ENCODE data around the gene LONP2.
"Not testable (repeated sequence)": the region's sequence is repeated elsewhere in the genome, so short reads cannot be mapped to it uniquely, and the experiment has no call there.

The LONP2 gene

DNA sequence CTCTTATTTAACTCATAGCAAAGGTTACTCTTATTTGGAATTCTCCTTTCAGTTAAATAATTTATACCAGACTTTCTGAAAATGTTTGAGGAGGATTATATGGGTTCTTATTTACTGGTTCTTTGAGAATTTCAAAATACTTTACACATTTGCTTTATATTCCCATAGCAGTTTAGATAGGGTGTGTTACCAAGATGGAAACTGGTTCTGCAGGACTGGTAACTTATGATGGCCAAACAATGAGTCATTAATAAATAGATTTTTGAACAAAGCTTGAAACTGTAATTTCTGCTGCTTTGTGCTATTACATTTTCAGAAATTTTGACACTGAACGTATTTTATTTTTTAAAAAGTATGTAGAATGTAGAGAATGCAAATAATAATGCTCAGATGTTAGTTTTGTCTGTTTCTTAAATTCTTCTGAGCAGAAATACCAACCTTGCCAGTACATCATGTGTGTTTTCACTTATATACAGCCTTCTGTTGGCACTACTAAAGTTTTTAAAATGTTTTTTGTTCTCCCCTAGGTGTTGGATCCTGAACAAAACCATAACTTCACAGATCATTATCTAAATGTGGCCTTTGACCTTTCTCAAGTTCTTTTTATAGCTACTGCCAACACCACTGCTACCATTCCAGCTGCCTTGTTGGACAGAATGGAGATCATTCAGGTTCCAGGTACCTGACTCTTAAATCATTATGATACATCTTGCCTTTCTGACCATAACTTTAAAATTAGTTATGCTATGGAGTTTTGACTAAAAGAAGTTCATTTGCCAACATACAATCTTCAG lies 51.6 kb downstream of the LONP2 start:
- DNase-seq: no peak

DNA sequence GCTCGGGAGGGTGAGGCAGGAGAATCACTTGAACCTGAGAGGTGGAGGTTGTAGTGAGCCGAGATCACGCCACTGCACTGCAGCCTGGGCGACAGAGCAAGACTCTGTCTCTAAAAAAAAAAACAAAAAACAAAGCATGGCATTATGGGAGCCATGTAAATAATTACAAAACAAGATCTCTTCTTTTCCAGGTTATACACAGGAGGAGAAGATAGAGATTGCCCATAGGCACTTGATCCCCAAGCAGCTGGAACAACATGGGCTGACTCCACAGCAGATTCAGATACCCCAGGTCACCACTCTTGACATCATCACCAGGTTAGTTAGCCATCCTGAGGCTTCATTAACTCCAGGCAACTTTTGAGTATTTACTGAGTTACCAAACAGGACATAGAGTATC lies 55.4 kb downstream of the LONP2 start:
- no peak for DNase-seq

DNA sequence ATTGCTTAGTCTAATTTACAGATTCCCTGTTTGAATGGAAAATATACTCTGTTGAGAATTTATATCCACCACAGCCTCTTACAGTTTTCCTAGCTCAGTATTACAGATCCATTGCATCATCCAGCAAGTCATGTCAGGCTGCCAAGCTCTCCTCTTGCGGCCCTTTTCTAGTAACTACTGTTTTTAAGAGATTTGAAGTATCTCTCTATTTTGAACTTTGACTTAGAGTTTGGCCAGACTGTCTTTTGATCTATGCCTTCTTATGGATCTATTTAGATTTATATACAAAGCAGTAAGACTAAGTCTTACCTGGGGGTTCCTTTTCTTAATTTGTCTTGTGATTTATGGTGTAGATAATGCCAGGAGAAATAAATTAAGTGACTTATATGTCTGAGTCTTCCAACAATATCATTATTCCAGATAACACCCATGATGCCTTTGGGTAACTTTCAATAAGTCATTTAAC lies 56.3 kb downstream of the LONP2 start:
- peak; percentile 30 for DNase-seq

DNA sequence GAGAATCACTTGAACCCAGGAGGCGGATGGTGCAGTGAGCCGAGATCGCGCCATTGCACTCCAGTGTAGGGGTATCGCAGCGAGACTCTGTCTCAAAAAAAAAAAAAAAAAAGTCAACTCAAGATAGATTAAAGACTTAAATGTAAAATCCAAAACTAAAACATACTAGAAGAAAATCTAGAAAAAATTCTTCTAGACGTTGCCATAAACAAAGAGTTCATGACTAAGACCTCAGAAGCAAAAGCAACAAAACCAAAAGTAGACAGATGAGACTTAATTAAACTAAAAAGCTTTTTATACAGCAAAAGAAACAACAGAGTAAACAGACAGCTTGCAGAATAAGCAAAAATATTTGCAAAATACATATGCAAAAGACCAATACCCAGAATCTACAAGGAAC lies 64.4 kb downstream of the LONP2 start:
- DNase-seq: no peak

DNA sequence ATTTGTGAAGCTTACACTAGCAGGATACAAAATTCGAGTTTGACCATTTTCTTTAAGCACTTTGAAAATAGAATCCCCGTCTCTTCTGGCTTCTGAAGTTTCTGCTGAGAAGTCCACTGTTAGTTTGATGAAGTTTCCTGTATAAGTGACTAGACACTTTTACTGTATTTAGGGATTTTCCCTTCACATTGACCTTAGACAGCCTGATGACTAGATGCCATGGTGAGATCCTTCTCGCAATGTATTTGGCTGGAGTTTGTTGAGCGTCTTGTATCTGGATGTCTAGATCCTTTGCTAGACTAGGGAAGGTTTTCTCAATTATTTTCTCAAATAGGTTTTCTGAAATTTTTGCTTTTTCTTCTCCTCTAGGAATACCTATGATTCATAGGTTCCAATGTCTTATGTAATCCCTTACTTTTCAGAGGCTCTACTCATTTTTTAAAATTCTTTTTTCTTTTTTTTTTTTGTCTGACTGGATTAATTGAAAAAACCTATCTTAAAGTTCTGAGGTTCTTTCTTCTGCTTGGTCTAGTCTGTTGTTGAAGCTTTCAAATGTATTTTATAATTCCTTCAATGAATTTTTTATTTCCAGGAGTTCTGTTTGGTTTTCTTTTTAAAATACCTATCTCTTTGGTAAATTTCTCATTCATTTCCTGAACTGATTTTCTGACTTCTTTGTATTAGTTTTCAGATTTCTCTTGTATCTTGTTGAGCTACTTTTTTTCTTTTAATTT lies 67.0 kb downstream of the LONP2 start:
- no peak for DNase-seq

DNA sequence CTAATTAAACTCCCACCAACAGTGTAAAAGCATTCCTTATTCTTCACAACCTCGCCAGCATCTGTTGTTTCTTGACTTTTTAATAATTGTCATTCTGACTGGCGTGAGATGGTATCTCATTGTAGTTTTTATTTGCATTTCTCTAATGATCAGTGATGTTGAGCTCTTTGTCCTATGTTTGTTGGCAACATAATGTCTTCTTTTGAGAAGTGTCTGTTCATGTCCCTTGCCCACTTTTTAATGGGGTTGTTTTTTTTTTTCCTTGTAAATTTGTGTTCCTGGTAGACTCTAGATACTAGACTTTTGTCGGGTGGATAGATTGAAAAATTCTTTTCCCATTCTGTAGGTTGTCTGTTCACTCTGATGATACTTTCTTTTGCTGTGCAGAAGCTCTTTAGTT lies 69.8 kb downstream of the LONP2 start:
- not testable (repeated sequence) for DNase-seq

DNA sequence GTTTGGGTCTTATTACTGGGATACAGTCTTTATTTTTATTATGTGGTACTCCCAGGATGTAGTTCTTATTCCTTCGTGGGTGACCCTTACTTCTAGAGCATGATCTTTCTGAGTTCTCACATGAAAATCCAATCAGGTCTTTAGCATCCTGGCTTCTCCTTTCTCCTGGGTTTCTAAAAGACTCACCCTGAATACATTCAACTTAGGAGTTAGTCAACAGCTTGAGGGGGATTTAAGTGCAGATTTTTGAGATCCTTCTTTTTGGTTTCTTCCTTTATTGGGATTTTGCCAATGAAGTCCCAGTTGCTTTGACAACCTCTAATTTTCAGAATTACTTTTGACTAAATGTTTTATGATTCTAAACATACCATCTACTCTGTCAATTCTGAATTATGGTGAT lies 72.9 kb downstream of the LONP2 start:
- no peak for DNase-seq

DNA sequence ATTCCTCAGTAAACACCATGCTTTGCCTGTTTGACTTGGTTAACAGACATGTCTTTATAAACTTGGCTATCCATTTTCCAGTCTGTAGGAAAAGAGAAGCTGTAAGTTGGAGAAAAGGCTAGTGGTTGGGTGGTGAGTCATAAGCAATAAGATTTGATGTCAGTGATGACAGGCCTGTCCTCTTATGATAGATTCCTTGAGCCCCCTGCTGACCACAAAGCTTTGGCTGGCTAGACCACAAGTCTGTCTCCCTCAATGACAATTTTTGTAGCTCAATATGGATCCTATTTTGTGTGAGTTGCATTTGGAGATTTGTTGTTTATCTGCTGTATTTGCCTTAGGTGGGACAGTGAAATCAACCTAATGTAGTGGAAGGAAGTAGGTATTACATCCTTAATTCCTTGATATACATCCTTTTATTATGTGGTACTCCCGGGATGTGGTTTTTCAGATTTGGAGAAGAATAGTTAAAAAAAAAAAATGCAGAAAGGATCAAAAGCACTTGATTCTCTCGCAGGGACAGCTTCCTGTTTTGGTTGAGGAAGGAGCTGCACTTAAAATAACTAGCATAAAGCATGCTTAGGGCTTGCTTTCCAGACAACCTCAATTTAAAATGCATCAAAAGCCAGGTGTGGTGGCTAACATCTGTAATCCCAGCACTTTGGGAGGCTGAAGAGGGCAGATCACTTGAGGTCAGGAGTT lies 73.7 kb downstream of the LONP2 start:
- DNase-seq: peak; percentile 92

DNA sequence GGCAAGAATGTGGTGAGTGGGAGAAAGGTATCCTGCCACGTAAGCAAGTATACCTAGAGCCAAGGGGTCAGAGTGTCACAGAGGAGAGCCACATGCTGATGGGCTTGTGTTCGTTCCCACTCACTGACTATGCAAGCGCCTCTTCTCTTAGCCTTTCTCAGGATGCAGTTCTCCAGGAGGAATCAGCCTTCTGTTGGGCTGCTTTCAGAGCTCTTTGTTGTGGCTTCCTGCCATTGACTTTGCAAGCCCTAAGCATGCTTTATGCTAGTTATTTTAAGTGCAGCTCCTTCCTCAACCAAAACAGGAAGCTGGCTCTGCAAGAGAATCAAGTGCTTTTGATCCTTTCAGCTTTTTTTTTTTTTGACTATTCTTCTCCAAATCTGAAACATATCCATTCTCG lies 74.5 kb downstream of the LONP2 start:
- DNase-seq: peak; percentile 90

DNA sequence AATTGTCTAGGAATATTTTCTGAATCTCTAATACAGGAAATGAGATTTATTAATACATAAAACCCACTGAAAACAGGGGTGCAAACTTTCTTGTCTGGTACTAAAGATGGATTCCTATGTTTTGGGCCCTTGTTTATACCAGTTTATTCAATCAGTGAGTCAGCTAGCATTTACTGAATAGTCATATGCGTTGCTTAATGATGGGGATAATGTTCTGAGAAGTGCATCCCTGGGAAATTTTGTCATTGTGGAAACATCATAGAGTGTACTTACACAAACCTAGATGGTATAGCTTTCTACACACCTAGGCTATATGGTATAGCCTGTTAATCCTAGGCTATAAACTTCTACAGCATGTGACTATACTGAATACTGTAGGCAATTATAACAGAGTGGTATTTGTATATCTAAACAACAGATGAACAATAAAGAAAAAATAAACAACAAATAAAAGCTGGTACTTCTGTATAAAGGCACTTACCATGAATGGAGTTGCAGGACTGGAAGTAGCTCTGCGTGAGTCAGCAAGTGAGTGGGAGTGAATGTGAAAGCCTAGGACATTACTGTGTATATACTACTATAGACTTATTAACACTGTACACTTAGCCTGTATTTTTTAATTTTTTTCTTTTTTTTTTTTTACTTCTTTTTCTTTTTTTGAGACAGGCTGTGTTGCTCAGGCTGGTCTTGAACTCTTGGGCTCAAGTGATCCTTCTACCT lies 77.4 kb downstream of the LONP2 start:
- DNase-seq: no peak

DNA sequence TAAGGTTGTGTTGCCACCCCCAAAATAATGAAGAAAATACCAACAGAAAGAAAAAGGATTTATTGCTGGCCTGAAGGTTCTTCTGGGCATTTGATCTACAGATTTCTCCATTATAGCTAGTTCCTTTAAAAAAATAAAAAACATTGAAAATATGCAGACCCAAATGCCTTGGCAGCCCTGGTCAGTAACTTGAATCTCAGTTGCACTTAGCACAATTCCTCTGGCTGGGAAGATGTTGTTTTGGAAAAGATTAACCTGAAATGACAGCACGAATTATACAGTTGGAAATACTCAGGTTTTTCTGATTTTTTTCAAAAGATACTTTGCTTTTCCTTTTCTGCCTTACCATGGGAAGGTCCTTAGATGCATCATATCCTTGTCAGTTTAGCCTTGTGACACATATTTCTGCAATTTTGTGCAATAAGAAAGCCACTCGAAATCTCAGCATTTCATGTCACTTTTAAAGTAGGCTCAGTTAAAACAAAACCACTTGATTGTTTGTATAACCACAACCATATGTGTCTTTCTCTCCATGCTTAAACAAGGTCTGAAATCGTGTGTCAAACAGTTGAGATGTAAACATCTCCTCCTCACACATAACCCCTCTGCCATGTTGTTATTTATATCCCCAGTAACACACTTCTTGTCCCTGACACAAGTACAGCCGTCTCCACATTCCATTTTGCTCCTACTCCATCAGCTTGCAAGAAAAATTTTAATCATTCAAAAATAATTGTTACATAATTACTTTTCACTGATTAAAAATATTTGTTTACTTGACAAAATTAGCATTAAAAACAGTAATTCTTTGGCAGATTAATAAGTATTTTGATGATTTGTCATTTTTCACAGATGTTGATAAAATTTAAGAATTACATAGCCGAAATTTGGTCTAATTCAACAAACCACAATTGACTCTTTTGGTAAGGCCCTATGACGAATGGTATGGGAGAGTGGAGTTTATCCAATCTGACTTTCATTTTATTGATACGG lies 80.0 kb downstream of the LONP2 start:
- peak; percentile 39 for DNase-seq

DNA sequence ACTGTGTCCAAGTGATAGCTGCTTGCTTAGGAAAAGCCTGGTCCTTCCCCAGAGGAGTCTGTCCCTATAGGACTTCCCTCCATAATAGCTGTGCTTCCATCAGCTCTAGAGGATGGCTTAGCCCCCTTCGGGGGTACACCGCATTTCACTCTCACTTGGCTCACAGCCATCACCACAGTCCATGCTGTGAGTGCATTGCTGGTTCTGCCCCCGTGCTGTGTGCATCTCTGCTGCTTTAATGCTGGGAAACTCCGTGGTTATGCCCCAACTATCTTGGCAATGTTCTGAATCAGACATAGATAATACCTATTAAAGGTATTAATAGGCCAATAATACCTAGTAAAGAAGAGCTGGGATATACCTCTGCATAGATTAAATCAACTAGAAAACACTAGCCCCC lies 82.8 kb downstream of the LONP2 start:
- DNase-seq: no peak

DNA sequence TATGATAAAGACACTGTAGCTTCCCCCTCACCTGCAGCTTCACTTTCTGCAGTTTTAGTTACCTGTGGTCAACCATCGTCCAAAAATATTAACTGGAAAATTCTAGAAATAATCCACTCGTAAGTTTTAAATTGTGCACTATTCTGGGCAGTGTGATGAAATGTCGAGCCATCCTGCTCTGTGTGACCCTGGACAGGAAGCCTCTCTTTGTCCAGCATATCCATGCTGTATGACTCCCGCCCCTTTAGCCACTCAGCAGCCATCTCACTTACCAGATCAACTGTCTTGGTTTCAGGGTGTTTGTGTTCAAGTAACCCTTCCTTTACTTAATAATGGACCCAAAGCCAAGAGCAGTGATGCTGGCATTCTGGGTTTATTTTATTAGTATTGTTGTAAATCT lies 85.0 kb downstream of the LONP2 start:
- DNase-seq: no peak

DNA sequence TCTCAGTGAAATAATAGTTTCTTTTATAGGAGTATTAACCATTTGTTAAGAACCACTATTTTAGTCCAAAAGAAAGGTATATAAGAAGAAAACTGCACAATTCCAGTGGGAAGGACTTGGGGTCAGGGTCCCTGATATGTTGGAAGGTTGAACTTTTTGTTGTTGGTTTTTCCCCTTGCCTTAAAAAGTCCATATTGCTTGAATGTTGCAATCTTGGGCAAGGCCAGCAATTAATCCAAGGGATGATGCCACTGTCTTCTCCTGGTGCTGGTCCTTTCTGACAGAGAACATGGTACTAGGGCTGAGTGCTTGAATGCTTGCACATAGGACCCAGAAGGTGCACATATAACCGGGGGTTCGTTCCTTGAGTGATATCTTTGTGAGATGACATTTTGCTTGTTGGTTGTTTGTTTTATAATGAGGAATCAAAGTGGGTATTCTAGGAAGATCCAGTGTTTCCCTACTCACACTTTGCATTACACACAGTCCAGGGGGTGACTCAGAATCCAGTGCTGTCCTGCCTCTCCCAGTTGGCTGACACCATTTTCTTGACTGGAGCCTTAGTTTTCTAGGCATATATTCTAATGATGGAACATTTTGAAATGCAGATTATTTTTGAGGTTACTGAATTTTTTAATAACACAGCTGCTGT lies 86.2 kb downstream of the LONP2 start:
- DNase-seq: no peak

DNA sequence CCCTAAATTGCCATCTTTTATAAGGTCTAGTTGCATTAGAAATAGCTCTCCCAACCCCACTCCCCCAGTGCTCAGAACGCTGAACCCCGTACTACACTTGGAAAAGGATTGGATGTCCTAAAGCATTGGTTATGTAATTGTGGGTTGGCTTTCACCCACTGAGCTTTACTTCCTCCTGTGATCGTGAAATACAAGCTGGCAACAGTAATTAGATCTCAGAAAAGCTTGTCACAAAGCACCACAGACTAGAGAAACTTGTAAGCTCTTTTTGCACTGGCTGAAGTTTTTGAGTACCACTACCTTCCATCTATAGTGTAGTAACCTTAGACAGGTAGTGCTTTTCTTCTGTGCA lies 86.7 kb downstream of the LONP2 start:
- peak; percentile 71 for DNase-seq

DNA sequence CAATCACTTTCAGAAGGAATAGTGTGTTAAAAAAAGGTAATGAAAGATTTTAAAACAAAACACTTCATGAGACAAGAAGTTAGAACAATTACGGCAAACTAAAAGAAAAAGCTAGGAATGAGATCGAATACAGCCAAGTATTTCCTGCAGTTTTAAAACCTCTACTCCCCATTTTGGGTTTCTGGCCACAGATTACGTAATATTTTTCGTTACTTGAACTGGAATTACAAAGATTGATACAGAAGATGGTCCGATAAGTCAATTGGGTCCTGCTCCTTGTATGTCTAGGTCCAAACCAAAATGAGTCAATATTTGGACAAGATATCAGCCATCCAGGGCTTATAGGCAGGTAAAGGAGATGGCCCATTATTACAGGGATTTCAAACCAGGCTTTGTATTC lies 88.9 kb downstream of the LONP2 start:
- DNase-seq: no peak

DNA sequence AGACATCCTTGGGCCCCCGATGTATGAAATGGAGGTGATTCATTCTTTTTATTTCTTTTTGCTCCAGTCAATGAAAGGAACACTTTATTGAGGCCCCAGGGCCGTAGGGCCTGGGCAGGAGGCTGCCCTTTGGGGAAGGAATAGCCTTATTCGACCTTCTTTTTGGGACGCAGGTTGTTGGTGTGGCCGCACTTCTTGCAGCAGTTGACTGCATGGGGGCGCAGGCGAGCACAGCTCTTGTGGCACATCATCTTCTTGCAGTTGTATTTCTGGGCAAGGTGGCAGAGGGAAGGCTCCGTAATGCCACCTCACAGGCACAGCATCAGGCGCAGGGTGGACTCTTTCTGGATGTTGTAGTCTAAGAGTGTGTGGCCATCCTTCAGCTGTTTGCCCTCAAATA lies 90.2 kb downstream of the LONP2 start:
- DNase-seq: no peak

DNA sequence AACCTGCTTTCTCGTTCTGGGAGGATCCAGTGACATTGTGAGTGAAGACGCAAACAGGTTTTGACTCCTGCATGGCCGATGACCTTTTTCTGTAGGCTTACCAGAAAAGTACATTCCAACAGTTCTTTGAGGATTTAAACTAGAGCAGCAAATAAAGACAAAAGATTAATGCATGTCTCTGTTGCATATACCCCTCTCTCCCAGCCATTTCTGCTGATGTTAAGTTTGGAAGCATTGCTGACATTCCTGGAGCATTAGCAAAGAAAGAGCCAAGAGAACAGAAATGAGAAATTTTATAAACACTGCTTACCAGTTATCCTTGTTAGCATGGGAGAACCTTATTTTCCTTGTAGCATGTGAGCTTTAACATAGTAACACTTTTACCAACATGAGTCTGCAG lies 91.9 kb downstream of the LONP2 start:
- no peak for DNase-seq

DNA sequence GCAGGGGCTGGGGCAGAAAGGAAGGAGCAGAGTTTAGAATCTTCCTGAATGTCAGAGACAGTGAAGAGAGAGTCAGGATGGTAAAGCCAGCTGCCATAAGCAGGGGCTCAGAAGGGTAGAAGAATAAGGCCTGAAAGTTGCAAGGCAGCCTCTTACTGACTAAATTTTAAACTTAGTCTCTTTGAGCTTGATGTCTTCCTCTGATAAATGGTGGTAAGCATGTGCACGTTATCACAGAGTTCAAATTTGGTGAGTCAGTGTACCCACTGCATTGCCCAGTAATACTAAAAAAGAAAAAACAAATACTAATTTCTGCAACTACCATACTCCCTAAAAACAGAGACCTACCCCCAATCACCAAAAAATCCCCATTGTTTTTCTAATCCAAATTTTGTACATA lies 96.0 kb downstream of the LONP2 start:
- DNase-seq: no peak

DNA sequence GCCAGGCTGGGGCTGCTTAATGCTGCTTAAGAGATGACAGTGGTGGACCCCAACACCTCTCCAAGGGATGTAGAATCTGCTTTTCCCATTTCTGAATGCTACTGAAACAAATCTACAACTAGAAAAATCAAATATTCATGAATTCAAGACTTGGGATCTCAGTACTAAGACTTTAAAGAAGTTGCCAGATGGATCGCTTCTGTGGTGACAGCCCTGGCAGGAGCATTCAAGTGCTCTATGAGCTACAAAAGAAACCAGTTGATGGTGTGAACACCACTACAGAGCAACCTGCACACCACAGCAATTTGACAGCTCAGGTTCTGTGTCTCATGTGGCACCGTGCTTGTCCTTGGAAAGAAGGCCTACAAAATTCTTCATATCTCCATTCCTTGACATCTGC lies 98.5 kb downstream of the LONP2 start:
- DNase-seq: no peak

DNA sequence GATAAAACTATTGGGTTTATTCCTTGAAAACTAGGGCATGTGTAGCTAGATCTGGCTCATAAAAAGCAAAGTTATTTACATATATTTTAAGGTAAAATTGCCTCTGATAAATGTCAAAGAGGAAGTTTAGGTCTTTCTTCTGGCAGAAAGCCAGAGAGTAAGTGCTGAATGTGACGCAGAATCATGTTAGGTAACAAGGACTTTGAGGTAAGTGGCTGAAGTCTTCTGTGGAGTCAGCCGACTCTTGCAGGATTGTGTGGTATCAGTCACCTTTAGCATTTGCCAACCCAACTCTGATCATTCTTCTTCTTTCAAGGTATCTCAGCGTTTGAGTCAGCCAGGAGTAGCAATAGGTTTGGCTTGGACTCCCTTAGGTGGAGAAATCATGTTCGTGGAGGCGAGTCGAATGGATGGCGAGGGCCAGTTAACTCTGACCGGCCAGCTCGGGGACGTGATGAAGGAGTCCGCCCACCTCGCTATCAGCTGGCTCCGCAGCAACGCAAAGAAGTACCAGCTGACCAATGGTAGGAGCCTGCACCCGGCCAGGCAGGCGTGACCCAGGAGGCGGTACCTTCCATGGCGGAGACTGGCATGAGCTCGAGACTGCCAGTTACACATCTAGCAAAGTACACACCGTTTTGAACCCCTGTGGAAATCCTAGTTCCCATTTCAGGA lies 103.2 kb downstream of the LONP2 start:
- no peak for DNase-seq

Data from MV-4-11 (cell line).